ENCODE results near the gene PSMA8.

- TF ChIP-seq POLR2A (IDR thresholded peaks at IDR 0.05), result no peak
- no peak for TF ChIP-seq CTCF (IDR thresholded peaks at IDR 0.05)
- TF ChIP-seq POLR2AphosphoS5 (IDR thresholded peaks at IDR 0.05), result no peak
Measured at GRCh38 chr18:26134107-26134506, 438 bp downstream of the PSMA8 start.
